Right forelimb (tissue), 1 donor: ENCODE results near the gene PDSS2.
"Not testable (repeated sequence)": the region's sequence is repeated elsewhere in the genome, so short reads cannot be mapped to it uniquely, and the experiment has no call there.

ENCODE experiments used
- DNase-seq: peaks from one replicate; pipeline ENCODE4 v3.0.0-alpha.2; 2018

Gene PDSS2

GRCh38 chr6:107475360-107475759 is 16.0 kb upstream of the PDSS2 start:
- DNase-seq = not testable (repeated sequence)

GRCh38 chr6:107473660-107474059 is 14.3 kb upstream of the PDSS2 start:
- DNase-seq = no peak

DNA sequence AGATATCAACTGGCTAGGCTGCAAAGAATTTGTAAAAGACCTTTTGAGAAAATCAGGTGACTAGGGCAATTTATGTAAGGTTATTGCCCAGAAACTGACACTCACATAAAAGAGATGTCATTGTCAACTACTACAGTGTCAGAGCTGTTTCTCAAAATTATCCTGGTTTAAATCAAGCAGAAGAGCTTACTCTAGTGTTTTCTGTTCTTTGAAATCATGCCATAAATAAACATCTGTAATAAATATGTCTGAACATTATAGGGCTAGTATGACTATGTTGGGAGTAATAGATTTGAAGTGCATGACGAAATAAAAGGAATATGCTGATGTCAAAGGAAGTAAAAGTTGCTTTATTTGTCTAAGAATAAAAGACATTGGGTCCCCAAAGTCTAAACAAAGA is 11.0 kb upstream of the PDSS2 start:
- no peak for DNase-seq

GRCh38 chr6:107466062-107466461 is 6.7 kb upstream of the PDSS2 start:
- no peak for DNase-seq

DNA sequence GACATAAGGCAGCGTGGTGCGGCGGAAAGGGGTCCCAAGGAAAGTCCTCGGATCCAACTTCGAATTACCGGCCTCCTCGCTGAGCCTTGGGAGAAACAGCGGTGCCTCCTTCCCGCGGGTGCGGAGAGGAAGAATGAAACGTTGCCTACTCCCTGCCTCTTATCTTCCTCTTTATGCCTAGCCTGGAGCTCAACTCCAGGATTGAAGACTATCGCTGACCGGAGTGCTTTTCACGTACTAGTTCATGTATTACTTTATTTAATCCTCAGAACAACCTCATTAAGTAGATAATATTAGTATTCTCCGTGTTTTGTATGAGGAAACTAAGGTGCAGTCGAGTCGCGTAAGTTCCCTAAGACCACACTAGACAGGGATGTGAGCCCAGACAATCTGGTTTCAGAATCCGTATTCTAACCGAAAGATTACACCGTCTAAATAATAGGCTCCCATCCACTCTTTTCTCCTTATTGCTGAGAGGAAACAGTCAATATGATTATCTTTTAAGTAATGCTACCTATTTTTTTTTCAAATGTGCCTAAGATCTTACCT is 793 bp upstream of the PDSS2 start:
- no peak for DNase-seq

- no peak for DNase-seq
These were observed 587 bp downstream of the PDSS2 start for GRCh38 chr6:107458672-107459282.

- no peak for DNase-seq
These were observed 10.6 kb downstream of the PDSS2 start for GRCh38 chr6:107448776-107449175.

DNA sequence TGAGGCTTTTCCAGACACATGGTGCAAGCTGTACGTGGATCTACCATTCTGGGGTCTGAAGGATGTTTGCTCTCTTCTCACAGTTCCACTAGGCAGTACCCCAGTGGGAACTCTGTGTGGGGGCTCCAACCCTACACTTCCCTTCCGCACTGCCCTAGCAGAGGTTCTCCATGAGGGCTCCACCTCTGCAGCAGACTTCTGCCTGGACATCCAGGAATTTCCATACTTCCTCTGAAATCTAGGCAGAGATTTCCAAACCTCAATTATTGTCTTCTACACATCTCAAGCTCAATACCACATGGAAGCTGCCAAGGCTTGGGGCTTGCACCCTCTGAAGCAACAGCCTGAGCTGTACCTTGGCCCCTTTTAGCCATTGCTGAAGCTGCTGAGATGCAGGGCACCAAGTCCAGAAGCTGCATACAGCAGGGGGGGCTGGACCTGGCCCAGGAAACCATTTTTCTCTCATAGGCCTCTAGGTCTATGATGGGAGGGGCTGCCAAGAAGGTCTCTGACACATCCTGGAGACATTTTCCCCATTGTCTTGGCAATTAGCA is 11.6 kb downstream of the PDSS2 start:
- no peak for DNase-seq

- no peak for DNase-seq
These were observed 15.1 kb downstream of the PDSS2 start for GRCh38 chr6:107444277-107444676.

GRCh38 chr6:107443608-107444267 is 15.6 kb downstream of the PDSS2 start:
- no peak for DNase-seq

DNA sequence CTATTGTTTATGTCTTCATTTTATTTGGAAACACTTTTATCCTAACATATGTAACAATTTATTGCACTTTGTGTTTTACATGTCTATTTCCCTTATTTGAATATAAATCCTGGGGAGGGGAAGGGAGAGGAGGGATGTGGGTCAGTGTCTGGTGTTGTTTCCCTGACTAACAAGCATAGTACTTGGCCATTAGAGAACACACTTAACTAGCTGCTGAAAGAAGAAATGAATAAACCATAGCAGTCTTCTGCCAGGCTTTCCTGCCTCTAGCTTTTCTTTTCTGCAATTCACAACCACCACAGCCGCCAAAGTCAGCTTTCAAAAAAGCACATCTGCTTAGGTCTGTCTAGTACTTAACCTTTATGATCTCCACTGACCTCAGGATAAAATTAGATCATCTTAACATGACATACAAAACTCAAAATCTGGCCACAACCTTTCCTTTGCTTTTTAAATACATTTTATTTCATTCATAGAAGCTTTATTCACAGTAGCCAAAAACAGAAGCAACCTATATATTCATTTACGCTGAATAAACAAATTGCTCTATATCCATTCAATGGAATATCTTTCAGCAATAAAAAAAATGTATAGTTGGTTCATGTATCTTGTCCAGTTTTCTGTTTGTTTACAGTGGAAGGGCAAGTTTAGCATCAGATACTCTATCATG is 16.3 kb downstream of the PDSS2 start:
- no peak for DNase-seq

- DNase-seq = no peak
These were observed 17.7 kb downstream of the PDSS2 start for GRCh38 chr6:107441682-107442081.

GRCh38 chr6:107440936-107441335 is 18.4 kb downstream of the PDSS2 start:
- no peak for DNase-seq

GRCh38 chr6:107439406-107439805 is 20.0 kb downstream of the PDSS2 start:
- no peak for DNase-seq

DNA sequence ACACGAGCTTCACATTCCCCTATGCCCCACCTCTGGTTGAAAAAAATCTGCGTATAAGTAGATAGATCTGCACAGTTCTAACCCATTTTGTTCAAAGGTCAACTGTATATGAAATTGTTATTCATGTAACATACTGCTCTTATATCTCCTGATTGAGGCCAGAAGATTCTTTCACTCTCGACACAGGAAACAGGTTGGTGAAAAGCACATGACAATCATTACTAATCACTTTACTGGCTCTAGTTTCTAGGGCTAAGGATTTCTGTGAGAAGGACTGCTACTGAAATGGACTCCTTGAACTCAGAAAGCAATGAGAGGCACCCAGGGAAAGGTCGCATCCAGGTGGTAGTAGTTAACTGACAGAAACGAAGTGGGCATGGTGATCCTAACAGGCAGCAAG is 21.7 kb downstream of the PDSS2 start:
- no peak for DNase-seq

- DNase-seq = no peak
These were observed 22.5 kb downstream of the PDSS2 start for GRCh38 chr6:107436881-107437280.

DNA sequence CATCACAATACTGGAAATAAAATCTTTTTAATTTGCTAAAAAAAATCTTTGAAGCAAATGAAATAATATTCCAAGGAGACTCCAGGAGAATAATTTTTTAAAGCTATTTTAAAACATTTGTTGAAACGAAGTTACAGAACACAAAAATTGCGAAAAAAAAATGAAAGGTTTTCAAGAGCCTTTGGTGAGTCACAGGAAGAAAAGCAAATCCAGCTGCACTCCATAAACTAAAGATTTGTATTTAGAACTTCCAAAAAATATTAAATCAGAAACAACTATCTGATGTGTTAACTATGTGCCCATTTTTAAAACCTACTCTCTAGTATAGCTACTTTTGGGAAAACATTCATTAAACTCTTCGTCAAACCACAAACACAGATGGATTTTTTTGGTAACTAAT is 23.6 kb downstream of the PDSS2 start:
- DNase-seq = no peak

DNA sequence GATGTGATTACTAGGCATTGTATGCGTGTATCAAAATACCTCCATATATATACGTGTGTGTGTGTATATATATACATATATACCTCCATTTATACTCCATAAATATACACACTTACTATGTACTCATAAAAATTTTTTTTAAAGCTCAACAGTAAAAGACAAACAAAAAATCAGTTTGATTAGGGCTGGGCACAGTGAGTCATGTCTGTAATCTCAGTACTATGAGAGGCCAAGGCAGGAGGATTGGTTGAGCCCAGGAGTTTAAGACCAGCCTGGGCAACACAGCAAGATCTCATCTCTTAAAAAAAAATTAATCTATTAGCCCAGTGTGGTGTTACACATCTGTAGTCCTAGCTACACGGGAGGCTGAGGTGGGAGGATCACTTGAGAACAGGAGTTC is 24.6 kb downstream of the PDSS2 start:
- DNase-seq = no peak

GRCh38 chr6:107425951-107426350 is 33.4 kb downstream of the PDSS2 start:
- not testable (repeated sequence) for DNase-seq

- no peak for DNase-seq
These were observed 35.8 kb downstream of the PDSS2 start for GRCh38 chr6:107423474-107423990.

GRCh38 chr6:107421696-107422256 is 37.6 kb downstream of the PDSS2 start:
- no peak for DNase-seq

- no peak for DNase-seq
These were observed 39.6 kb downstream of the PDSS2 start for GRCh38 chr6:107419733-107420132.

GRCh38 chr6:107418118-107418517 is 41.2 kb downstream of the PDSS2 start:
- no peak for DNase-seq
